ENCODE measurements around the gene XPR1. TPM values are rescaled to one million over a fixed set of nuclear protein-coding genes. Genes with fewer than 3 reads are reported as not detected.

Gene XPR1
- total and polyA plus RNA-seq, 2 of the 8 experiments (the other 6 are each of a cell fraction or from before 2014, with no cell fraction given), result 28.6 to 43.9 TPM

GRCh38 chr1:180932378-180932777 lies 300.6 kb downstream of the XPR1 start:
- FAIRE-seq (no peak), DNase-seq (ENCODE audit: low read depth in 1 of 2, low spot score in 2 of 2) (no peak)
- H2AK5ac ChIP-seq (ENCODE audit: low read depth, low read length), result 0 out of 2 replicates have a peak overlapping the region, but pooled peaks have one; percentile 39
- H4K20me1 ChIP-seq (replicated peaks in 1 of 2; ENCODE audit: control insufficient read depth in 1 of 2, insufficient read depth in 2 of 2, low read length in 2 of 2), result peaks cover 0 to 4% of the 10 kb centered on the region in 2 experiments
- peaks cover 0 to 14% (median 7%) of the 10 kb centered on the region in 4 experiments; a peak in 3 of 7 replicates for H3K4me1 ChIP-seq (replicated peaks in 1 of 4; ENCODE audit: control insufficient read depth in 3 of 4, insufficient read depth in 4 of 4, low read length in 3 of 4)
- no peak overlapping the region for H3K14ac ChIP-seq (ENCODE audit: insufficient read length)
- H3K9ac ChIP-seq (replicated peaks in 1 of 4; ENCODE audit: extremely low read depth in 1 of 4, low read depth in 3 of 4, low read length in 3 of 4), result no peak overlapping the region
- H3K27ac ChIP-seq (ENCODE audit: low read depth, low read length), result no peak overlapping the region
- H2BK12ac ChIP-seq (ENCODE audit: low read depth, low read length), result no peak overlapping the region
- no peak overlapping the region for H4K91ac ChIP-seq (replicated peaks; ENCODE audit: insufficient read length, low read length)
- H2AFZ ChIP-seq (ENCODE audit: low read length), result no peak overlapping the region
- H4K5ac ChIP-seq (ENCODE audit: insufficient read length, low read depth, low read length), result no peak overlapping the region
- no peak overlapping the region for H4K8ac ChIP-seq (ENCODE audit: extremely low read depth, insufficient read depth, low read length)
- H3K79me2 ChIP-seq (ENCODE audit: control insufficient read depth in 1 of 2, insufficient read depth in 2 of 2, low read length in 2 of 2), result no peaks in the 10 kb centered on the region
- no peak overlapping the region for H2BK120ac ChIP-seq (replicated peaks; ENCODE audit: low read depth, low read length)
- H3K4me2 ChIP-seq (ENCODE audit: insufficient read depth in 1 of 2, low read depth in 2 of 2, low read length in 2 of 2), result no peak overlapping the region
- ChIA-PET CTCF (ENCODE audit: partially characterized antibody) (interaction anchor here (0.6 to 1.7 kb wide), 3 partner anchors 9 to 491 kb away, joined by 3 to 6 read pairs (median 3); no protein-coding TSS in a partner anchor), POLR2A (ENCODE audit: partially characterized antibody) (no interaction called here)
- H2BK20ac ChIP-seq (ENCODE audit: low read length), result no peak overlapping the region
- no peak overlapping the region for H2BK5ac ChIP-seq (ENCODE audit: low read depth, low read length)
- no peak overlapping the region for H3K23ac ChIP-seq (ENCODE audit: insufficient read length)
- no peaks in the 10 kb centered on the region for H3K9me3 ChIP-seq (ENCODE audit: insufficient read depth in 2 of 2, low read depth in 1 of 2, low read length in 1 of 2)
- no peak overlapping the region for H3K4ac ChIP-seq (replicated peaks; ENCODE audit: insufficient read length, low read depth, low read length)
- no peaks in the 10 kb centered on the region for H3K27me3 ChIP-seq (replicated peaks in 1 of 4; ENCODE audit: control insufficient read depth in 3 of 4, extremely low read depth in 1 of 4, insufficient read depth in 3 of 4, low read length in 3 of 4)
- H3K79me1 ChIP-seq (ENCODE audit: low read depth, low read length), result no peaks in the 10 kb centered on the region
- H3K18ac ChIP-seq (ENCODE audit: extremely low read depth, low read length), result no peak overlapping the region
- 90% methylated on average over 4 of the region's 4 CpGs; no CpG with 5 or more reads in 1 of the 2 experiments for WGBS, 2 experiments (ENCODE audit: extremely low coverage in 1 of 2, insufficient coverage in 1 of 2, insufficient read length in 1 of 2, insufficient replicate concordance in 2 of 2, low coverage in 1 of 2, low lambda C conversion rate in 2 of 2, missing lambda C conversion rate in 1 of 2)
- H3K36me3 ChIP-seq (ENCODE audit: control insufficient read depth in 2 of 4, insufficient read depth in 4 of 4, low read length in 3 of 4), result peaks cover 0 to 3% (median under 1%) of the 10 kb centered on the region in 4 experiments; a peak in 1 of 8 replicates
- H3K23me2 ChIP-seq (ENCODE audit: low read depth, low read length), result no peaks in the 10 kb centered on the region
- no peak overlapping the region for H2BK15ac ChIP-seq (ENCODE audit: low read length)
- no peak overlapping the region for H3K56ac ChIP-seq (replicated peaks; ENCODE audit: insufficient read length, low read depth, low read length)
- no peak overlapping the region for H3K4me3 ChIP-seq (ENCODE audit: extremely low read depth in 1 of 4, insufficient read depth in 2 of 4, low read depth in 3 of 4, low read length in 4 of 4)
- TF ChIP-seq PHF8 (conservative IDR thresholded peaks at IDR 0.05; ENCODE audit: low read depth, low read length) (no peak), TBP (IDR thresholded peaks at IDR 0.05; ENCODE audit: low read depth, low read length) (no peak), ATF3 (IDR thresholded peaks at IDR 0.05; ENCODE audit: insufficient read depth, low read depth, low read length) (no peak), EGR1 (IDR thresholded peaks at IDR 0.05; ENCODE audit: borderline replicate concordance, low read depth, low read length) (no peak), NRF1 (IDR thresholded peaks at IDR 0.05; ENCODE audit: low read depth, low read length) (no peak), TEAD4 (IDR thresholded peaks at IDR 0.05; ENCODE audit: low read depth, low read length) (no peak), RAD21 (IDR thresholded peaks at IDR 0.05 in 1 of 2, conservative IDR thresholded peaks at IDR 0.05 in 1 of 2; ENCODE audit: low read depth in 2 of 2, low read length in 2 of 2) (no peak), TCF12 (IDR thresholded peaks at IDR 0.05; ENCODE audit: low read depth, low read length) (no peak), JUN (IDR thresholded peaks at IDR 0.05; ENCODE audit: low read depth, low read length) (no peak), CEBPB (IDR thresholded peaks at IDR 0.05; ENCODE audit: low read depth, low read length) (no peak), BRCA1 (IDR thresholded peaks at IDR 0.05; ENCODE audit: low read depth, low read length) (no peak), KDM4A (IDR thresholded peaks at IDR 0.05; ENCODE audit: low read depth, low read length, severe bottlenecking) (no peak), SP1 (IDR thresholded peaks at IDR 0.05; ENCODE audit: low read depth, low read length) (no peak)

Measured in H1 (cell line).